CD14-positive monocyte (primary cell): ENCODE measurements around the gene SAMD11. TPM values are rescaled to one million over a fixed set of nuclear protein-coding genes. Genes with fewer than 3 reads are reported as not detected.

Experiments
- DNase-seq, 3 donors: peaks; one replicate each; pipeline ENCODE4 v3.0.0-alpha.2; 2011 to 2022
- H2AFZ ChIP-seq: 2 replicates; pipeline ENCODE4 v1.6.0; 2012; ENCODE audit warnings: mild to moderate bottlenecking, low read depth, low read length, inconsistent platforms; ENCODE audit not compliant: insufficient read depth, poor library complexity, severe bottlenecking
- H3K27ac ChIP-seq, 2 donors: 1 replicate in 1 of 2; 2 replicates in 1 of 2; pipeline ENCODE4 v1.5.1; 2012 to 2013; ENCODE audit warnings: low read length in 2 of 2, control low read depth in 1 of 2, inconsistent platforms in 1 of 2, low read depth in 1 of 2, mild to moderate bottlenecking in 1 of 2
- H3K27me3 ChIP-seq, 2 donors: one replicate each; pipeline versions ENCODE4 v1.6.0 to v1.6.1; 2011 to 2013; ENCODE audit warnings: low read length in 2 of 2; ENCODE audit not compliant: control insufficient read depth in 2 of 2, insufficient read depth in 2 of 2
- H3K36me3 ChIP-seq, 2 donors: replicated peaks in 1 of 2; 1 replicate in 1 of 2; 2 replicates in 1 of 2; pipeline versions ENCODE4 v1.5.1 to v1.6.1; 2012 to 2013; ENCODE audit warnings: low read length in 2 of 2, control low read depth in 1 of 2, inconsistent platforms in 1 of 2, mild to moderate bottlenecking in 1 of 2; ENCODE audit not compliant: insufficient read depth in 2 of 2, control insufficient read depth in 1 of 2
- H3K4me1 ChIP-seq, 2 donors: 1 replicate in 1 of 2; 2 replicates in 1 of 2; pipeline versions ENCODE4 v1.5.1 to v1.6.1; 2012 to 2013; ENCODE audit warnings: low read length in 2 of 2, control low read depth in 1 of 2, inconsistent platforms in 1 of 2, mild to moderate bottlenecking in 1 of 2, moderate library complexity in 1 of 2; ENCODE audit not compliant: insufficient read depth in 2 of 2, control insufficient read depth in 1 of 2
- H3K4me2 ChIP-seq: replicated peaks from 2 replicates; pipeline ENCODE3; 2012; ENCODE audit warnings: low read length, moderate library complexity, mild to moderate bottlenecking; ENCODE audit not compliant: poor library complexity, severe bottlenecking; ENCODE audit errors: extremely low read depth
- H3K4me3 ChIP-seq, 3 experiments: fragments of 200-600 bp in 1 of 3; sonication (generic) in 1 of 3; replicated peaks in 1 of 3; 1 replicate in 2 of 3; 2 replicates in 1 of 3; pipeline ENCODE4 v1.5.1; 2011 to 2013; ENCODE audit warnings: low read length in 3 of 3, mild to moderate bottlenecking in 3 of 3, control low read depth in 2 of 3, low read depth in 2 of 3, inconsistent platforms in 1 of 3, moderate library complexity in 1 of 3
- H3K79me2 ChIP-seq: 2 replicates; pipeline ENCODE4 v1.6.0; 2012; ENCODE audit warnings: mild to moderate bottlenecking, control low read depth, inconsistent platforms, low read length, moderate library complexity; ENCODE audit not compliant: insufficient read depth
- H3K9ac ChIP-seq: 2 replicates; pipeline ENCODE4 v1.6.0; 2017; ENCODE audit warnings: low read length, mild to moderate bottlenecking; ENCODE audit not compliant: insufficient read depth, poor library complexity, severe bottlenecking
- H3K9me3 ChIP-seq, 2 donors: replicated peaks in 1 of 2; 1 replicate in 1 of 2; 2 replicates in 1 of 2; pipeline versions ENCODE4 v1.5.1 to v1.6.1; 2012 to 2013; ENCODE audit warnings: low read length in 2 of 2, control low read depth in 1 of 2; ENCODE audit not compliant: control insufficient read depth in 1 of 2, insufficient read depth in 1 of 2
- H4K20me1 ChIP-seq: 2 replicates; pipeline ENCODE4 v1.6.0; 2012; ENCODE audit warnings: mild to moderate bottlenecking, low read length, control low read depth, moderate library complexity; ENCODE audit not compliant: insufficient read depth
- H3K27ac Mint-ChIP-seq, 7 donors: one replicate each; pipeline ENCODE4 v1.8.0; 2020; ENCODE audit warnings: mild to moderate bottlenecking in 7 of 7, mixed read lengths in 7 of 7, moderate library complexity in 6 of 7, inconsistent platforms in 2 of 7
- H3K27me3 Mint-ChIP-seq, 3 donors: one replicate each; pipeline ENCODE4 v1.8.0; 2021 to 2022; ENCODE audit warnings: low read depth in 3 of 3, mild to moderate bottlenecking in 3 of 3, mixed read lengths in 3 of 3, moderate library complexity in 3 of 3, inconsistent platforms in 1 of 3
- H3K36me3 Mint-ChIP-seq, 2 donors: one replicate each; pipeline ENCODE4 v1.8.0; 2020; ENCODE audit warnings: mixed read lengths in 2 of 2, inconsistent platforms in 1 of 2, mild to moderate bottlenecking in 1 of 2
- H3K4me1 Mint-ChIP-seq: one replicate; pipeline ENCODE4 v1.8.0; 2020; ENCODE audit warnings: mild to moderate bottlenecking, mixed read lengths
- H3K4me3 Mint-ChIP-seq, 2 donors: one replicate each; pipeline ENCODE4 v1.8.0; 2020; ENCODE audit warnings: mild to moderate bottlenecking in 2 of 2, mixed read lengths in 2 of 2, moderate library complexity in 1 of 2
- H3K9me3 Mint-ChIP-seq, 7 donors: one replicate each; pipeline ENCODE4 v1.8.0; 2020 to 2022; ENCODE audit warnings: mixed read lengths in 7 of 7, mild to moderate bottlenecking in 6 of 7, moderate library complexity in 6 of 7, inconsistent platforms in 2 of 7
- CTCF ChIP-seq: fragments of 200-600 bp; IDR thresholded peaks from one replicate; pipeline ENCODE4 v1.8.0; 2022; ENCODE audit warnings: antibody characterized with exemption, mild to moderate bottlenecking
- WGBS: methylation state at CpG from one replicate; pipeline ENCODE4 v1.1.5; 2013; ENCODE audit warnings: missing lambda C conversion rate; ENCODE audit not compliant: insufficient coverage; 5-methylcytosine and 5-hydroxymethylcytosine counted together
- intact Hi-C, 2 donors: fragments of 100-400 bp; cut with micrococcal nuclease; formaldehyde crosslinking; loops; one replicate each; pipeline versions ENCODE4 v1.15.0 to v1.15.1; 2023
- polyA plus RNA-seq, 3 donors: library from polyadenylated mRNA; depleted of rRNA in 1 of 3; unstranded in 2 of 3; stranded (reverse) in 1 of 3; fragments of 300-500 nt in 2 of 3; fragments of >200 nt in 1 of 3; fragmentation: Illumina TruSeq in 2 of 3; gene quantifications; 1 replicate in 2 of 3; 2 replicates in 1 of 3; pipeline ENCODE4 v1.2.3, GENCODE V29; 2012 to 2021

SAMD11 gene
- polyA plus RNA-seq, 3 donors = not detected

- H3K4me3 Mint-ChIP-seq = peak overlapping the region in 1 of 2 donors; percentile 76
- Histone ChIP-seq H4K20me1 (no peaks in the 10 kb centered on the region), H3K9ac (no peak overlapping the region), H3K27me3 (peaks cover 16 to 48% of the 10 kb centered on the region in 2 donors), H3K4me2 (no peak overlapping the region), H3K4me1 (peaks cover 7 to 26% of the 10 kb centered on the region in 2 donors), H2AFZ (no peak overlapping the region), H3K4me3 (no peak overlapping the region), H3K79me2 (no peaks in the 10 kb centered on the region), H3K27ac (no peak overlapping the region), H3K36me3 (no peaks in the 10 kb centered on the region), H3K9me3 (peaks cover 0 to 7% of the 10 kb centered on the region in 2 donors)
- peaks cover 0 to 12% (median 2%) of the 10 kb centered on the region in 7 donors for H3K9me3 Mint-ChIP-seq
- DNase-seq = no peak
- intact Hi-C loops = no loop called here
- 87% methylated on average over 8 of the region's 9 CpGs for WGBS
- no peak overlapping the region for H3K27ac Mint-ChIP-seq
- H3K36me3 Mint-ChIP-seq = no peaks in the 10 kb centered on the region
- peaks cover 12% of the 10 kb centered on the region for H3K4me1 Mint-ChIP-seq
- no peak for TF ChIP-seq CTCF
- peaks cover 39 to 72% (median 49%) of the 10 kb centered on the region in 3 donors for H3K27me3 Mint-ChIP-seq
These were observed 3.5 kb downstream of the SAMD11 start for GRCh38 chr1:927234-927633.

DNA sequence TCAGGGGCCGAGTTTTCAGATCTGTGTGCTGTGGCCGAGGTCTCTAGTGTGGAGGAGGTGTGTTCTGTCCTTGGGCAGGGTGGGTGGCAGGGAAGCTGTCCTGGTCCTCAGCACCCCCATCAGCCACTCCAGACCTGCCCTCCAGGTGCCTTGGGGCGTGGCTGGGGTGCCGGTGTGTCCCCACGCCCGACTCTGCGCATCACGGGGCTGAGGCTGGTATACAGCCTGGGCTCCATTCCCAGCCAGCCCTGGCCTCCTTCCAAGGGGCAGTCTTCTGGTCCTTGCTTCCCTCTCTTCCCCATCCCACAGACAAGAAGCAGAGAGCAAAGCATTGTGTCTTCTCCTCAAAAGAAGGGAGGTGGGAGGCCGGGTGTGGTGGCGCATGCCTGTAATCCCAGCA is 4.0 kb downstream of the SAMD11 start:
- no peak for DNase-seq
- Mint-ChIP-seq H3K27ac (no peak overlapping the region), H3K4me3 (no peak overlapping the region), H3K36me3 (no peaks in the 10 kb centered on the region), H3K27me3 (peaks cover 36 to 72% (median 43%) of the 10 kb centered on the region in 3 donors), H3K9me3 (peaks cover 0 to 10% (median 2%) of the 10 kb centered on the region in 7 donors), H3K4me1 (peaks cover 12% of the 10 kb centered on the region)
- Histone ChIP-seq H4K20me1 (no peaks in the 10 kb centered on the region), H3K36me3 (no peaks in the 10 kb centered on the region), H3K4me2 (no peak overlapping the region), H3K79me2 (no peaks in the 10 kb centered on the region), H3K27me3 (peaks cover 15 to 43% of the 10 kb centered on the region in 2 donors), H3K4me1 (peaks cover 7 to 26% of the 10 kb centered on the region in 2 donors), H3K4me3 (no peak overlapping the region), H3K9me3 (peaks cover 0 to 7% of the 10 kb centered on the region in 2 donors), H3K9ac (no peak overlapping the region), H3K27ac (no peak overlapping the region), H2AFZ (no peak overlapping the region)
- 92% methylated on average over 6 of the region's 10 CpGs for WGBS
- TF ChIP-seq CTCF = no peak
- intact Hi-C loops = no loop called here
